ENCODE results near the gene DNAAF5.

DNAAF5 gene

GRCh38 chr7:726084-726853, at the start of gene DNAAF5:
DNAAF5 (plus strand) TSS chr7:726699; CDS start chr7:726721, 22 bp downstream.
- in situ Hi-C loops (cut with MboI; ENCODE audit: low sequenced_read_pairs), result no loop called here
- H3K9me3 ChIP-seq, result peaks cover 8% of the 10 kb centered on the region
- peak; percentile 64 to 91 for DNase-seq (ENCODE audit: low spot score in 2 of 2)
- H3K4me1 ChIP-seq, result no peaks in the 10 kb centered on the region; the same call in 1 of the 2 replicates
- peaks cover 22% of the 10 kb centered on the region for H3K36me3 ChIP-seq (replicated peaks)
- H3K27me3 ChIP-seq (ENCODE audit: low read depth), result no peaks in the 10 kb centered on the region
- H3K4me3 ChIP-seq, result peak within 1 kb of the TSS; percentile 40

- Histone ChIP-seq H3K4me1 (no peaks in the 10 kb centered on the region), H3K27me3 (ENCODE audit: low read depth) (no peaks in the 10 kb centered on the region), H3K4me3 (no peak overlapping the region), H3K9me3 (no peaks in the 10 kb centered on the region), H3K36me3 (replicated peaks) (no peaks in the 10 kb centered on the region; the same call in none of the 2 replicates)
- in situ Hi-C loops (cut with MboI; ENCODE audit: low sequenced_read_pairs), result no loop called here
- no peak for DNase-seq (ENCODE audit: low spot score in 2 of 2)
Observed at GRCh38 chr7:676972-677385, 49.5 kb upstream of the DNAAF5 start.

- Histone ChIP-seq H3K4me1 (no peaks in the 10 kb centered on the region), H3K9me3 (peaks cover 8% of the 10 kb centered on the region), H3K4me3 (no peak overlapping the region), H3K36me3 (replicated peaks) (peaks cover 2% of the 10 kb centered on the region), H3K27me3 (ENCODE audit: low read depth) (no peaks in the 10 kb centered on the region)
- in situ Hi-C loops (cut with MboI; ENCODE audit: low sequenced_read_pairs), result no loop called here
- no peak for DNase-seq (ENCODE audit: low spot score in 2 of 2)
Observed at GRCh38 chr7:680411-681127, 45.9 kb upstream of the DNAAF5 start.

- Histone ChIP-seq H3K4me3 (no peak overlapping the region), H3K36me3 (replicated peaks) (peaks cover 2% of the 10 kb centered on the region), H3K27me3 (ENCODE audit: low read depth) (no peaks in the 10 kb centered on the region), H3K4me1 (no peaks in the 10 kb centered on the region), H3K9me3 (peaks cover 17% of the 10 kb centered on the region)
- no peak for DNase-seq (ENCODE audit: low spot score in 2 of 2)
- in situ Hi-C loops (cut with MboI; ENCODE audit: low sequenced_read_pairs), result no loop called here
Observed at GRCh38 chr7:681551-682307, 44.8 kb upstream of the DNAAF5 start.

GRCh38 chr7:682810-683209, 43.7 kb upstream of the DNAAF5 start:
- no peak overlapping the region for H3K4me3 ChIP-seq
- in situ Hi-C loops (cut with MboI; ENCODE audit: low sequenced_read_pairs), result no loop called here
- peaks cover 2% of the 10 kb centered on the region for H3K36me3 ChIP-seq (replicated peaks)
- no peaks in the 10 kb centered on the region for H3K27me3 ChIP-seq (ENCODE audit: low read depth)
- H3K4me1 ChIP-seq, result no peaks in the 10 kb centered on the region
- no peak for DNase-seq (ENCODE audit: low spot score in 2 of 2)
- peaks cover 20% of the 10 kb centered on the region for H3K9me3 ChIP-seq

GRCh38 chr7:683526-684205, 42.8 kb upstream of the DNAAF5 start:
- Histone ChIP-seq H3K4me3 (no peak overlapping the region), H3K4me1 (no peaks in the 10 kb centered on the region), H3K27me3 (ENCODE audit: low read depth) (no peaks in the 10 kb centered on the region), H3K9me3 (peaks cover 22% of the 10 kb centered on the region), H3K36me3 (replicated peaks) (peaks cover 2% of the 10 kb centered on the region)
- no peak for DNase-seq (ENCODE audit: low spot score in 2 of 2)
- in situ Hi-C loops (cut with MboI; ENCODE audit: low sequenced_read_pairs), result no loop called here

GRCh38 chr7:684416-684815, 42.1 kb upstream of the DNAAF5 start:
- DNase-seq (ENCODE audit: low spot score in 2 of 2), result no peak
- H3K36me3 ChIP-seq (replicated peaks), result peaks cover 2% of the 10 kb centered on the region; the same call in 1 of the 2 replicates
- peaks cover 27% of the 10 kb centered on the region for H3K9me3 ChIP-seq
- in situ Hi-C loops (cut with MboI; ENCODE audit: low sequenced_read_pairs), result no loop called here
- no peak overlapping the region for H3K4me3 ChIP-seq
- H3K4me1 ChIP-seq, result no peaks in the 10 kb centered on the region
- H3K27me3 ChIP-seq (ENCODE audit: low read depth), result no peaks in the 10 kb centered on the region

- Histone ChIP-seq H3K27me3 (ENCODE audit: low read depth) (no peaks in the 10 kb centered on the region), H3K4me1 (no peaks in the 10 kb centered on the region), H3K4me3 (no peak overlapping the region), H3K9me3 (peaks cover 27% of the 10 kb centered on the region), H3K36me3 (replicated peaks) (peaks cover 2% of the 10 kb centered on the region; the same call in 1 of the 2 replicates)
- no peak for DNase-seq (ENCODE audit: low spot score in 2 of 2)
- in situ Hi-C loops (cut with MboI; ENCODE audit: low sequenced_read_pairs), result no loop called here
Observed at GRCh38 chr7:685540-685939, 41.0 kb upstream of the DNAAF5 start.

GRCh38 chr7:690478-691360, 35.8 kb upstream of the DNAAF5 start:
- Histone ChIP-seq H3K4me3 (no peak overlapping the region), H3K36me3 (replicated peaks) (no peaks in the 10 kb centered on the region; the same call in 1 of the 2 replicates), H3K27me3 (ENCODE audit: low read depth) (no peaks in the 10 kb centered on the region), H3K9me3 (peaks cover 18% of the 10 kb centered on the region), H3K4me1 (no peaks in the 10 kb centered on the region)
- no peak for DNase-seq (ENCODE audit: low spot score in 2 of 2)
- in situ Hi-C loops (cut with MboI; ENCODE audit: low sequenced_read_pairs), result no loop called here

- in situ Hi-C loops (cut with MboI; ENCODE audit: low sequenced_read_pairs), result no loop called here
- H3K4me3 ChIP-seq, result no peak overlapping the region
Observed at GRCh38 chr7:691361-692045, 35.0 kb upstream of the DNAAF5 start.

GRCh38 chr7:693280-693679, 33.2 kb upstream of the DNAAF5 start:
- no peaks in the 10 kb centered on the region for H3K4me1 ChIP-seq
- no peak overlapping the region for H3K4me3 ChIP-seq
- DNase-seq (ENCODE audit: low spot score in 2 of 2), result no peak
- no peaks in the 10 kb centered on the region for H3K27me3 ChIP-seq (ENCODE audit: low read depth)
- H3K9me3 ChIP-seq, result peaks cover 7% of the 10 kb centered on the region; the same call in 1 of the 2 replicates
- no peaks in the 10 kb centered on the region for H3K36me3 ChIP-seq (replicated peaks)
- in situ Hi-C loops (cut with MboI; ENCODE audit: low sequenced_read_pairs), result no loop called here

More at GRCh38 chr7:691361-692045, 35.0 kb upstream of the DNAAF5 start:
- Histone ChIP-seq H3K36me3 (replicated peaks) (no peaks in the 10 kb centered on the region), H3K27me3 (ENCODE audit: low read depth) (no peaks in the 10 kb centered on the region), H3K4me1 (no peaks in the 10 kb centered on the region), H3K9me3 (peaks cover 13% of the 10 kb centered on the region)
- DNase-seq (ENCODE audit: low spot score in 2 of 2), result no peak

GRCh38 chr7:696426-696811, 30.1 kb upstream of the DNAAF5 start:
- Histone ChIP-seq H3K4me1 (no peaks in the 10 kb centered on the region), H3K27me3 (ENCODE audit: low read depth) (no peaks in the 10 kb centered on the region), H3K9me3 (no peaks in the 10 kb centered on the region), H3K36me3 (replicated peaks) (no peaks in the 10 kb centered on the region; the same call in 1 of the 2 replicates), H3K4me3 (no peak overlapping the region)
- DNase-seq (ENCODE audit: low spot score in 2 of 2), result no peak
- in situ Hi-C loops (cut with MboI; ENCODE audit: low sequenced_read_pairs), result no loop called here
